ENCODE results near the gene MYCBP2.

Gene MYCBP2

GRCh38 chr13:77196052-77196618 lies 130.8 kb downstream of the MYCBP2 start:
- H3K36me3 ChIP-seq (ENCODE audit: low read length): peaks cover 42% of the 10 kb centered on the region; the same call in 1 of the 2 replicates
- H3K4me3 ChIP-seq (ENCODE audit: insufficient read depth, low read length, poor library complexity, severe bottlenecking): no peak overlapping the region
- H3K79me2 ChIP-seq (ENCODE audit: insufficient read depth, low read length): no peaks in the 10 kb centered on the region
- no peaks in the 10 kb centered on the region for H4K20me1 ChIP-seq (ENCODE audit: low read depth, low read length)
- TF ChIP-seq CTCF (IDR thresholded peaks at IDR 0.05; ENCODE audit: insufficient read depth, low read length, poor library complexity, severe bottlenecking): no peak
- no peak for TF ChIP-seq EZH2phosphoT487 (conservative IDR thresholded peaks at IDR 0.05; ENCODE audit: low read length)
- no peak overlapping the region for H2AFZ ChIP-seq (ENCODE audit: low read depth, low read length, severe bottlenecking)
- H3K9me2 ChIP-seq (replicated peaks; ENCODE audit: insufficient read depth, low read length): no peaks in the 10 kb centered on the region
- H3K27ac ChIP-seq (ENCODE audit: low read depth, low read length): no peak overlapping the region
- no peaks in the 10 kb centered on the region for H3F3A ChIP-seq (ENCODE audit: insufficient read depth)
- no peak overlapping the region for H3K4me2 ChIP-seq (ENCODE audit: low read depth, low read length, poor library complexity, severe bottlenecking)
- no peak overlapping the region for H3K9ac ChIP-seq (ENCODE audit: low read length)
- no peaks in the 10 kb centered on the region for H3K27me3 ChIP-seq (ENCODE audit: low read length)
- H3K9me3 ChIP-seq (ENCODE audit: insufficient read depth, low read length): no peaks in the 10 kb centered on the region

DNA sequence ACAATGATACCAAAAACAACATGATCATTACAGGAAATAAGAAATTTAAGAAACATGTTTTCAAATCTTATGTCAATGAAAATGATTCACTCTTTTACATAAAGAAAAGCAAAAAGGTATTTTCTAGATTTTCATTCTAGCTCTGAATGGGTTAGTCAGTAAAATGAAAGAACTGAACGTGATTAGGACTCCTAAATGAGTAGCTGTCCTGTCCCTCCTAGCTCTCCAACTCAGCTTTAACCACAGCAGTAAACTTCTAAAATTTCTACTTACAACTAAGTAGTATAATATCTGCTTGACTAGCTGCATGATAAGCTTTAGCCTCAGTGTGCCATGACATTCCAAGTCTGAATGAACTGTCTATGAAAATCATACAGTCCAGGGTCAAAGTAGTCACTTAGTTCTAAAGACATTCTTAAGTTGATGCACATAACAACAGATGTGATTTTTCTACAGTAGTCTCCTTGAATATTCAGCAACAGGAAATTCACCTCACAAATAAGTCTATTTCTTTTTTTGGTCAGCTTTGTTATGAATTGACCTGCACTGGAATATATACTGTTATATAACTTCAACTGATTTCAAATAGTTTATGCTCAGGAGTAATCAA lies 136.4 kb downstream of the MYCBP2 start:
- peaks cover 79% of the 10 kb centered on the region for H3K36me3 ChIP-seq (ENCODE audit: low read length)
- no peaks in the 10 kb centered on the region for H3F3A ChIP-seq (ENCODE audit: insufficient read depth)

GRCh38 chr13:77185721-77186120 lies 141.2 kb downstream of the MYCBP2 start:
- H3K27me3 ChIP-seq (ENCODE audit: low read length): no peaks in the 10 kb centered on the region
- TF ChIP-seq CTCF (IDR thresholded peaks at IDR 0.05; ENCODE audit: insufficient read depth, low read length, poor library complexity, severe bottlenecking) (no peak), EZH2phosphoT487 (conservative IDR thresholded peaks at IDR 0.05; ENCODE audit: low read length) (no peak)
- H3K4me3 ChIP-seq (ENCODE audit: insufficient read depth, low read length, poor library complexity, severe bottlenecking): no peak overlapping the region
- no peak overlapping the region for H3K27ac ChIP-seq (ENCODE audit: low read depth, low read length)
- no peak overlapping the region for H2AFZ ChIP-seq (ENCODE audit: low read depth, low read length, severe bottlenecking)
- H3K9ac ChIP-seq (ENCODE audit: low read length): no peak overlapping the region
- H3K4me2 ChIP-seq (ENCODE audit: low read depth, low read length, poor library complexity, severe bottlenecking): no peak overlapping the region
- no peaks in the 10 kb centered on the region for H3F3A ChIP-seq (ENCODE audit: insufficient read depth)
- no peaks in the 10 kb centered on the region; the same call in 1 of the 2 replicates for H3K79me2 ChIP-seq (ENCODE audit: insufficient read depth, low read length)
- H4K20me1 ChIP-seq (ENCODE audit: low read depth, low read length): no peaks in the 10 kb centered on the region
- no peaks in the 10 kb centered on the region for H3K9me2 ChIP-seq (replicated peaks; ENCODE audit: insufficient read depth, low read length)
- H3K9me3 ChIP-seq (ENCODE audit: insufficient read depth, low read length): no peaks in the 10 kb centered on the region
- H3K36me3 ChIP-seq (ENCODE audit: low read length): peaks cover 86% of the 10 kb centered on the region

More for the DNA sequence above, 136.4 kb downstream of the MYCBP2 start:
- no peaks in the 10 kb centered on the region for H3K9me3 ChIP-seq (ENCODE audit: insufficient read depth, low read length)
- no peak overlapping the region for H2AFZ ChIP-seq (ENCODE audit: low read depth, low read length, severe bottlenecking)
- no peaks in the 10 kb centered on the region for H3K9me2 ChIP-seq (replicated peaks; ENCODE audit: insufficient read depth, low read length)
- TF ChIP-seq CTCF (IDR thresholded peaks at IDR 0.05; ENCODE audit: insufficient read depth, low read length, poor library complexity, severe bottlenecking) (no peak), EZH2phosphoT487 (conservative IDR thresholded peaks at IDR 0.05; ENCODE audit: low read length) (no peak)
- H3K4me2 ChIP-seq (ENCODE audit: low read depth, low read length, poor library complexity, severe bottlenecking): no peak overlapping the region
- no peak overlapping the region for H3K27ac ChIP-seq (ENCODE audit: low read depth, low read length)
- H3K9ac ChIP-seq (ENCODE audit: low read length): no peak overlapping the region
- no peaks in the 10 kb centered on the region for H3K27me3 ChIP-seq (ENCODE audit: low read length)
- no peaks in the 10 kb centered on the region for H4K20me1 ChIP-seq (ENCODE audit: low read depth, low read length)
- H3K4me3 ChIP-seq (ENCODE audit: insufficient read depth, low read length, poor library complexity, severe bottlenecking): no peak overlapping the region
- no peaks in the 10 kb centered on the region; the same call in 1 of the 2 replicates for H3K79me2 ChIP-seq (ENCODE audit: insufficient read depth, low read length)
